GM19239 (cell line): ENCODE data around the gene C3orf70.

Experiments used
- DNase-seq: peaks from one replicate; pipeline ENCODE4 v3.0.0; 2011; ENCODE audit warnings: low spot score; ENCODE audit not compliant: insufficient read length
- FAIRE-seq: peaks from 2 replicates; lab custom pipeline; 2011; peaks lifted over from hg19 to GRCh38; lab: Jason Lieb, UNC

C3orf70 gene

DNA sequence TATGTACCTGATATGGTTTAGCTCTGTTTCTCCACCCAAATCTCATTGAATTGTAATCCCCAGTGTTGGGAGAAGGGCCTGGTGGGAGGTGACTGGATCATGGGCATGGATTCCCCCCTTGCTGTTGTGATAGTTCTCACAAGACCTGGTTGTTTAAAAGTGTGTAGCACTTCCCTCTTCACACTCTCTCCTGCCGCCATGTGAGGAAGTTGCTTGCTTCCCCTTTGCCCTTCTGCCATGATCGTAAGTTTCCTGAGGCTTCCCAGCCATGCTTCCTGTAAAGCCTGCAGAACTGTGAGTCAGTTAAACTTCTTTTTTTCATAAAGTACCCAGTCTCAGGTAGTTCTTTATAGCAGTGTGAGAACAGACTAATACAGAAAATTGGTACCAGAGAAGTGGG, 93.1 kb downstream of the C3orf70 start:
- no peak for DNase-seq
- no peak for FAIRE-seq

DNA sequence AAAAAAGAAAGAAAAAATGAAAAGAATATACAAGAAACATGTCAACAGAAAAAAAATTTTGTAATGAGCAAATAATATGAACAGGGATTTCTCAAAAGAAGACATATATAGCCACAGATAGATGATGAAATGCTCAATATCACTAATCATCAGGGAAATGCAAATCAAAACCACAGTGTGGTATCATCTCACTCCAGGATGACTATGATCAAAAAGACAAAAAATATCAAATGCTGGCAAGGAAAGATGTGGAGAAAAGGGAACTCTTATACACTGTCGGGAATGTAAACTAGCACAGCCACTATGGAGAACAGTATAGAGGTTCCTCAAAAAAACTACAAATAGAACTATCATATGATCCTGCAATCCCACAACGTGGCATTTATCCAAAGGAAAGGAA, 94.1 kb downstream of the C3orf70 start:
- FAIRE-seq (no peak), DNase-seq (no peak)

DNA sequence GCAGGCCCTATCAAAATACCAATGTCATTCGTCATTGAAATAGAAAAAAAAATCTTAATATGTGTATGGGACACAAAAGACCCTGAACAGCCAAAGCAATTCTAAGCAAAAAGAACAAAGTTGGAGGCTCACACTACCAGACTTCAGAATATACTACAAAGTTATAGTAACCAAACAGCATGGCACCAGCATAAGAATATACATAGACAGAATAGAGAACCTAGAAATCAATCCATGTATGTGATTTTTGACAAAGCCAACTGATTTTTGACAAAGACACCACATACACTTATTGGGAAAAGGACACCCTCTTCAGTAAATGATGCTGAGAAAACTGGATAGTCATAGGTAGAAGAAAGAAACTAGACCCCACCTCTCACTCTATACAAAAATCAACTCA, 95.0 kb downstream of the C3orf70 start:
- DNase-seq (no peak), FAIRE-seq (no peak)

DNA sequence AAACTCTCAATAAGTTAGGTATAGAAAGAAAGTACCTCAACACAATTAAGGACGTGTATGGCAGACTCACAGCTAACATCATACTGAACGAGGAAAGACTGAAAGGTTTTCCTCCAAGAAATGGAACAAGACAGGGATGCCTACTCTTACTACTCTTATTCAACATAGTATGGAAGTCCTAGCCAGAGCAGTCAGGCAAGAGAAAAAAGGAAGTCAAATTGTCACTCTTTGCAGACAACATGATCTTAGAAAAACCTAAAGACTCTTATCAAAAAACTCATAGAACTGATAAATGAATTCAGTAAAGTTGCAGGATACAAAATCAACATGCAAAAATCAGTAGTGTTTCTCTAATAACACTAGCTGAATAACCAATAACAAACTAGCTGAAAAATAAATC, 96.0 kb downstream of the C3orf70 start:
- no peak for DNase-seq
- no peak for FAIRE-seq

DNA sequence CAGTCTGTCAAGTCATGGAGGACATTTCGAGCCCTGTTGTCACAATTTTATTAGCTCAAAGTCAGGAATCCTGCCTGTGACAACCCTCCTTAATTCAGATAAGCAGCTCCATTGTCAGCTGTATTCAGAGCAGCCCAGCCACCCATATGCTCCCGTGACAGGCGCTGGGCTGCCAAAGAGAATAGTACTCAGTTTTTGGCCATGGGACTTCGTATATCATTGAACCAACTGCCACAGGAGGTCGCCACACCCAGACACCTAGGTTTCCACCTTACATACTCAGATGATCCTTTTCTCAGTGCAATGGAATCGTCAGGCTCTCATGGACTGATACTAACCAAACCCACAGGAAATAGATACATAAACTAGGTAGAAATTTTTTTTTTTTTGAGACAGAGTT, 100.2 kb downstream of the C3orf70 start:
- no peak for DNase-seq

DNA sequence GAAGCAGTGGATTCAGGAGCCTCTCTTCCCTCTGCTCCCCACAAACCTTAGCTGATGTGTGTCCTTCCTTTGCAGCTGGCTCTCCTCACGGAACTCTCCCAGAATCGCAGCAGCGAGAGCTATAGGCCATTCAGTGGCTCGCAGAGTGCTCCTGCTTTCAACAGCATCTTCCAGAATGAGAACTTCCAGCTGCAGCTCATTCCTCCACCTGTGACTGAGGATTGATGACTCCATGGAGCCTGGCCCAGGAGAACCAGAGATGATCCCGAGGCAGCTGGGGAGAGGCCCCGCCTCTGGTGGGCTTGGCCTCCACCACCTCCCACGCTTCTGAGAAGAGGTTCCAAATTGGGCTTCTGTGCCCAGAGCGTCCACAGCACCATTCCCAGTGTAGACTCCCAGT, 101.1 kb downstream of the C3orf70 start:
- no peak for DNase-seq
- FAIRE-seq, result no peak

More for the DNA sequence above, 100.2 kb downstream of the C3orf70 start:
- no peak for FAIRE-seq

DNA sequence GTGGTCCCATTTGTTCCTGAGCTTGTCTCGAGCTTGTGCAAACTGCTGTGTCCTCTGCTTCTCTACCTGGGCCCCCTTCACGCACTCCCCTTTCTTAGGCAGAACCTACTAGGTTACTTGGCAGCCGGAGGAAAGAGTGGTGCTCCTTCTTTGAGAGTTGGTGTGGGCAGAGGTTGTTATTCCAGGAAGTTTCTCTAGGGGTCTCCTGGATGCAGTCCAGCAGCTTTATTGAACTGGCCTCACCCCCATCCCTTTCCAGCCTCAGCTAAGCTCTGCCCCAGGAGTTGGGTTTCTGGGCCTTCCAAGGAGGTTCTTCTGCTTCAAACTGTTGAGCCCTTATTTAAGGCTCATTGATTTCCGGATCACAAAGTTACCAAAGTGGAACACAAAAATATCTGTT, 103.2 kb downstream of the C3orf70 start:
- DNase-seq (no peak), FAIRE-seq (no peak)

DNA sequence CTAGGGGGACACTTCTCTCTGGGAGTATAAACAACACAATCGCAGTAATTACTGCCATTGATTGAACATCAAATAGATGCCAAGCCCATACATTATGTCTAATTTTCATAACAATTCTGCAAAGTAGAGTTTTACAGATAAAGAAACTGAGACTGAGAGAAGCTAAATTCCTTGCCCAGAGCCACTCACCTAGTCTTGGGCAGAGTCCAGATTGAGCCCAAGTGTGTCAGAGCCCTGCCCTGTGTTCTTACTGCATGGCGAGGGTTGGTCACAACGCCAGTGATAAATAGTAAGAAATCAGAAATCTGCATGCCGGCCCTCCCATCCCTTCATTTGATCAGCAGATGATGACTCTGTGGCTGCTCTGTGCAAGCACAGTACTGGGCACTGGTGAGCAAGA, 106.3 kb downstream of the C3orf70 start:
- FAIRE-seq (no peak), DNase-seq (no peak)

DNA sequence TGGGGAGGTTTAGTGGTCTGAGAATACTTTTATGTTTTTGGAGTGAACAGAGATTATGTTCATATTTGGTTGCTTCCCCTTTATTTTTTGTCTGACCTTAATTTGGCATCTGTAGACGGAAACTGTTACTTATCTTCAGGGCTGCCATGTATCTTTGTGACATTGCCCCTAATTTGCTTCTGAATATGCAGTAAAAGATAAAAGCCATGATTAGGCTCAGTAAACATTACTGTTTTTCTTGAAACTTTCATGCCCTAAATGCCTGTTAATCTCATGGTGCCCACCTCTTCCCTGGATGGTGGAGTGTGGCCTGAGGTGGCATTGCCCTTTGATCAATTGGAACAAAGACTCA, 106.7 kb downstream of the C3orf70 start:
- FAIRE-seq (no peak), DNase-seq (no peak)

DNA sequence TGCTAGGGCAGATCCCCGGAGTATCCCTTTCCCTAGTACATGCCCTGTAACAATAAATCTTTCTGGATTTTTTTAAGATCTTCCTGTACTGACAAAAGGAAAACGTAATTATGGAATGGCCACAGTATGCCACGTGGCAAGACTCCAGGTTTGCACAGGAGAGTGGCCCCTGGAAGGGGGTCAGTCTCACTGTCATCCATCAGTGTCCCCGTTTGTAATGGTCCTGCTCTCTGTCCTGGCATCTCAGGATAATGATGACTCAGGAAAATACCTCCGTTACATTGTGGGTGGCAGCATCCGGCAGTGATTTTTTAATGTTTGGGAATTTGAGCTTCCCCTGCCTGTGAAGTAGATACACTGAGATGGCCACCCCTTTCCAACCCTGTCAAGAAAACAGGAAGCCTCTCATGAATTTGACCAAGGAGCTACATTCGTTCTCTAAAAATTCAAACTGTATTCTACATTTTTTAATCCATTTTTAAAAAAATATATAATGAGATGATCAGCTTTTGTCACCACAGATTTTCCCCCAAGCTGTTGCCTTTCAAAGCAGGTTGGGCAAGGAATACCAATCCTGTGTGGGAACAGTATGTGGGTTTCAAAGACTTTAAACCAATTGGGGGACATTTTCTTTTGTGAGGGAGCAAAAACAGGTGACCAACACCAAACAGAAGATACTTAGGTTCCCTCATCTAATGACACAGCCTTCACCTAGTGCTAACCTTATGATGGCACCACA, 110.4 kb downstream of the C3orf70 start:
- DNase-seq, result no peak
- FAIRE-seq, result no peak

DNA sequence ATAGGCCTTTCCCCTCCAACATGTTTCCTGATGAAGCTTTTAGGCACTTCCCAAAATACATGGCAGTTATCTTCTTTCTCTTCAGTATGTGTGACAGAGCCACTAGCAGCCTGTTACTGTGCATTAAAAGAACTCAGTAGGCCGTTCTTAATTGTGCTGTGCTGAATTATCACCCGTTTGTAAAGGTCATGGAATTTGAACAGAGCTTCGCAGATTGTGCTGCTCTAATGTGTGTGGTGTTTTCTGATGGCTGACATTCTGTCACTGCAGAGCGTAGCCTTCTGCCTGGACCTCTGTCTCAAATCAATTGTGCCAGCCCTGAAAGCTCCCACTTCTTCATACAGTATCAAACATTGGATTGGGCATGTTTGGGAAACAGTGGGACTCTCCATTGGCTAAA, 111.3 kb downstream of the C3orf70 start:
- FAIRE-seq, result no peak

DNA sequence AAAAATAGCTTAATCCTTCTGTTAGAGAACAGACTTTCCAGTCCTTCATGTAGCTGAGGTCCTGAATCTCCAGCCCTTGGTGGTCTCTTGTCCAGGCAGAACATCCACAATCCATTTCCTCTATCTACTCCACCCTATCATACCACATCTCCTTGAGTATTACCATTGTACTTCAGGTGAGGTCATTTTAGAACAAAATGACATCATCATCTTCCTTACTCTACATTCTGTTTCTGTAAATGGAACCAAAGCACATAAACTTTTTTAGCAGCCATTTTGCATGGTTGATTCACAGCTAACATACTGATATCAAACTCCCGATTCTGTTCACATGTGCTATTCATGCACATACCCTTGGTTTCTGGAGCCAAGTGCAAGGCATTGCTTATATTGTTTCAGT, 112.4 kb downstream of the C3orf70 start:
- FAIRE-seq, result no peak
- no peak for DNase-seq

More for the DNA sequence above, 111.3 kb downstream of the C3orf70 start:
- DNase-seq, result no peak

DNA sequence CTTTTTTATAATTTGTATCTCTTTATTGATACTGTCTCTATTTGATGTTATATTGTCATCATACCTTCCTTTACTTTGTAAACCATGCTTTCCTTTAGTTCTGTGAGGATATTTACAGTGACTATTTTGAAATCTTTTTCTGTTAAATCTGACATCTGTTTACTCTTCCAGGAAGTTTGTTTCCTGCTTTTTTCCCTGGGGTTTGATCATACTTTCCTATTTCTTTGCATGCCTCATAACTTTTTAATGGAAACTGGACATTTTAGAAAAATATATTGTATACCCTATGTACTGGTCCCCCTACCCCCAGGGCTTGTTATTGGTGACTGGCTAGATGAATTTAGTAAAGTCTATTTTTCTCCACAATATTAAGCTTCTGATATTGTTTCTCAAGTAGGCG, 115.1 kb downstream of the C3orf70 start:
- DNase-seq (no peak), FAIRE-seq (no peak)

DNA sequence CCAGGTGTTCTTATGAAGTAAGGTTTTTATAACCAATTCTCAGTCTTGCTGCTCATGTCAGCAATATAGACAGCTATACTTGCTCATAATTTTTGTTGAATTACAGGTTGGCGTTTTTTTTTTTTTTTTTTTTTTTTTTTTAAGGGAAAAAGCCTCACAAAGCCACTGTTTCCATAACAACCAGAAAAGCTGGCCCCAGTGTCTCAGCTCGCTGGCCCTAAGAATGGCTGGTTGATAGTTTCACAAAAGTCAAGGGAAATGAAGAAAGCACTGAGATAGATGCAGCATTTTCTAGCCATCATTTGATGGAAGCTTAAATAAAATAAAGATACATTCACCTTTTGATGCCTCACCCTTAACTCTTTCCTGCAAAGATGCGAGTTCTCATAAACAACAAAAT, 121.9 kb downstream of the C3orf70 start:
- no peak for FAIRE-seq
- no peak for DNase-seq

DNA sequence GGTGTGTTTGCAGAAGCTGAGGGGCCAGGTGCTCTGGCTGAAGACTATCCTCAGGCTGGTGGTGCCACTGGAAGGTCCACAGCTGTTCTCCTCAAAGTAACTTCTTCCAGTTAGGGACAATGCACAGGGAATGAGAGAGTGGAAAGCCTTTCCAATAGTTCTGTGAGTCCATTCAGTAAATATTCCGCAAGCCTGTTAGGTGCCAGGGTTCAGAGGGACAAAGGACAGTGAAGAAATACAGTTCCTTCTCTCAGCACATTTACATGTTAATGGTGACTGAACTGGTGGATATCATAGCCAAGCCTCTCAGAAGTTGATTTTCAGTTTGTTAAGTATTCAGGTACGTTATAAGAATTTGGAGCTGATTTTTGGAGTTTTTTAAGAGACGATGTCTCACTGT, 122.5 kb downstream of the C3orf70 start:
- DNase-seq, result no peak
- no peak for FAIRE-seq

DNA sequence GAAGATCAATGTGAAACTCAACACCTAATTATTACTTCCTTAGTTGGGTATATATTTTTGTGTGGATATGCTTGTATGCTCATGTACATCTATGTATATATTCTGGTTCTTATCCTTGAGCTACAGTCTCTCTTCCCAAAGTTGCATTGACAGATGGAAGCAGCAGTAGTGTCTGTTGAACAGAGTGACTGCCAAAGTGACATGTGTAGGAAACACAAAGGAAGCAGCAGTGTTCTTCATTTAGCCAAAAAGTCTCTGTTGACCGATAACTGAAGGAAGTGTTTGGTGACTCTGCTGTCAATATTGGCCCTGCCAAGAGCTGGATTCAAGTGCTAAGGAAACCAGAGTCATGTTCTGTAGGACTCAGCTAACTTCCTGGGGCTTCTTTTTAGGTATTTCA, 123.8 kb downstream of the C3orf70 start:
- DNase-seq (no peak), FAIRE-seq (no peak)

DNA sequence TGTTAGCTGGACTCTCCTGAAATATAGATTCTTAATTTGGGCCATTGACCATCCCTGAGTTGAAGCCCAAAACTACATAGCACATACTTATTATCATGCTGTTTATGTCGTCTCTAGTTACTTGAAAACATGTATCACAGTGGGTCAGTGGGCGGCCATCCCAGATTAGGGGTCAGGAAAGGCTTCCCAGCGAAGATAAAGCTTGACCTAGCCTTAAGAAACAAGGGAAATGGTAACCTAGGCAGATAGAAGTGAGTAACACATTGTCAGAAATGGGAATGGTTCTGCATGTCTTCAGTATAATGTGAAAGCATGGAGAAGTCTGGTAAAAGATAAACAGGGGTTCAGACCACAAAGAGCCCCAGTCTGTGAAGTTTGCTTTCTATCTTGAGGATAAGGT, 124.7 kb downstream of the C3orf70 start:
- DNase-seq (no peak), FAIRE-seq (peak; percentile 21)
